HG03469 (cell line): ENCODE results near the gene PDE11A.

ENCODE experiments used
- ATAC-seq: cut with Tn5 transposase; IDR thresholded peaks from one replicate; pipeline ENCODE4 v1.9.1; 2021; ENCODE audit warnings: mild to moderate bottlenecking, moderate library complexity, moderate number of reproducible peaks; ENCODE audit not compliant: unreplicated experiment

PDE11A gene

GRCh38 chr2:177929662-177930522, 142.7 kb downstream of the PDE11A start:
- no peak for ATAC-seq

GRCh38 chr2:177923323-177923722, 149.3 kb downstream of the PDE11A start:
- ATAC-seq, result no peak

GRCh38 chr2:177921726-177922125, 150.9 kb downstream of the PDE11A start:
- no peak for ATAC-seq

GRCh38 chr2:177917169-177917568, 155.4 kb downstream of the PDE11A start:
- ATAC-seq, result no peak

GRCh38 chr2:177916342-177916741, 156.2 kb downstream of the PDE11A start:
- no peak for ATAC-seq

- no peak for ATAC-seq
These were observed 158.3 kb downstream of the PDE11A start for GRCh38 chr2:177914247-177914646.

- ATAC-seq, result no peak
These were observed 162.6 kb downstream of the PDE11A start for GRCh38 chr2:177909962-177910361.

- no peak for ATAC-seq
These were observed 163.8 kb downstream of the PDE11A start for GRCh38 chr2:177908824-177909223.

- no peak for ATAC-seq
These were observed 164.4 kb downstream of the PDE11A start for GRCh38 chr2:177908182-177908581.

GRCh38 chr2:177906041-177906718, 166.4 kb downstream of the PDE11A start:
- peak; percentile 89 for ATAC-seq

- no peak for ATAC-seq
These were observed 166.9 kb downstream of the PDE11A start for GRCh38 chr2:177905640-177906039.

GRCh38 chr2:177902395-177903163, 170.0 kb downstream of the PDE11A start:
- no peak for ATAC-seq

- ATAC-seq, result no peak
These were observed 172.5 kb downstream of the PDE11A start for GRCh38 chr2:177900082-177900481.

GRCh38 chr2:177897278-177897677, 175.3 kb downstream of the PDE11A start:
- no peak for ATAC-seq

- ATAC-seq, result no peak
These were observed 176.0 kb downstream of the PDE11A start for GRCh38 chr2:177896587-177896986.

- no peak for ATAC-seq
These were observed 178.0 kb downstream of the PDE11A start for GRCh38 chr2:177894546-177894945.

- no peak for ATAC-seq
These were observed 178.7 kb downstream of the PDE11A start for GRCh38 chr2:177893880-177894279.

- ATAC-seq, result no peak
These were observed 181.0 kb downstream of the PDE11A start for GRCh38 chr2:177891533-177891932.

GRCh38 chr2:177889818-177890460, 182.6 kb downstream of the PDE11A start:
- no peak for ATAC-seq

GRCh38 chr2:177888581-177888980, 184.0 kb downstream of the PDE11A start:
- no peak for ATAC-seq

- no peak for ATAC-seq
These were observed 184.9 kb downstream of the PDE11A start for GRCh38 chr2:177887722-177888121.
